Cerebellar nuclear complex (tissue), 1 donor: ENCODE results near the gene HOXB7.

ENCODE experiments used
- DNase-seq, 2 experiments: peaks; one replicate each; lab custom pipeline; 2025; lab: John Stamatoyannopoulos, UW

HOXB7 gene

DNA sequence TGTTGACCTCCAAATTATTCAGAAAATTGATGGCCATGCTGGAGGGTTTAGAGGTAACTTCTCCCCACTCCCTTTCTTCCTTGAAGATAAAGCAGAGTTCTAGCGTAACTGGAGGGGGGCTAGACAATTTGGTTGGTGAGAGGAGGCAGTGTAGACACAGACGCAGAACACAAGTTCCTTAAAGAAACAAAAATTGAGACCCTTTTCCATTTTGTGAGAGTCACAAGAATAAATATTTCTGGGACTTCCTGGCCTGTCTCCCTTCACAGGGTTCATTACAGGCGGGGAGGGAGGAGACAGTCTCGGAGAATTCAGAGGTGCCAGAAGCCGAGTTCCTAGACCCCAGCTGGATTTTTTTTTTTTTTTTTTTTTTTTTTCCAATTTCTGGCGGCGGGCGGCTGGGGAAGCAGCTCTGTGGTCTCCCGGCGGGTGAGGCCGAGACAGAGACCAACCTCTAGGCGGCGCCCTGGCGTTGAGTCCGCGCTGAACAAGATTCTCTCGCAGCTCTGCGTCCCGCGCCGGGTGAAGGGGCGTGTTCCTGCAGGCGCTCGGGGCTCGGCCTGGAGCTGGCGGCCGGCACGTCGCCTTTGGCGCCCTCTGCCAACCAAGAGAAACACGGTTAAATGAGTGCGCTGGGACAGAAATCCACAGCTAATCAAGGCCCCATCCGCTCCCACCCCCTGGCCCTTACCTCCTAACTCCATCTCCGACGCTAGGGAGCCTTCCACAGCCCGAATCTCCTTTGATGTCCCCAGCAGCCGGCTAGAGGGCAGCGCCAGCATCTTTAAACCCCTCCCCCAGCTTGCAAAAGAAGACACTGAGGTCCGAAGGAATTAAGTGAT is 25.6 kb upstream of the HOXB7 start:
- DNase-seq = no peak

GRCh38 chr17:48634493-48635208 is 23.8 kb upstream of the HOXB7 start:
- DNase-seq = no peak

DNA sequence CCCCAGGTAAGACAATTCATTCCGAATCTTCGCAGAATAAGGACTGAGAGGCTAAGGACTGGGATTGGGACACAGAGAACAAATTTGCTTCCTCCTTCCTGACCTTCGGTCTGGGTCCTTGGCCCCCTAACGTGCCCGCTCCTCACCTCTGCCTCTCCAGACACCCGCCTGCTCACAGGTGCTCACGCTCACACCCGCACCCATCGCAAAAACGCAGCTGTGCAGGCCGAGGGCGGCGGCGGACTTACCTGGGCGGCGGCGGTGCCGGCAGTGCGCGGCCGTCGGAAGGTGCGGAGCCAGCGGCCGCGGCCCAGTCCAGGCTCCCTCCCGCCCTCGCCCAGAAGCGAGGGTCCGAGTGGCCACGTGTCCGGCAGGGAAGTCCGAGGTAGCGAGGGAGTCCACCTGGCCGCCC is 22.5 kb upstream of the HOXB7 start:
- DNase-seq = no peak

DNA sequence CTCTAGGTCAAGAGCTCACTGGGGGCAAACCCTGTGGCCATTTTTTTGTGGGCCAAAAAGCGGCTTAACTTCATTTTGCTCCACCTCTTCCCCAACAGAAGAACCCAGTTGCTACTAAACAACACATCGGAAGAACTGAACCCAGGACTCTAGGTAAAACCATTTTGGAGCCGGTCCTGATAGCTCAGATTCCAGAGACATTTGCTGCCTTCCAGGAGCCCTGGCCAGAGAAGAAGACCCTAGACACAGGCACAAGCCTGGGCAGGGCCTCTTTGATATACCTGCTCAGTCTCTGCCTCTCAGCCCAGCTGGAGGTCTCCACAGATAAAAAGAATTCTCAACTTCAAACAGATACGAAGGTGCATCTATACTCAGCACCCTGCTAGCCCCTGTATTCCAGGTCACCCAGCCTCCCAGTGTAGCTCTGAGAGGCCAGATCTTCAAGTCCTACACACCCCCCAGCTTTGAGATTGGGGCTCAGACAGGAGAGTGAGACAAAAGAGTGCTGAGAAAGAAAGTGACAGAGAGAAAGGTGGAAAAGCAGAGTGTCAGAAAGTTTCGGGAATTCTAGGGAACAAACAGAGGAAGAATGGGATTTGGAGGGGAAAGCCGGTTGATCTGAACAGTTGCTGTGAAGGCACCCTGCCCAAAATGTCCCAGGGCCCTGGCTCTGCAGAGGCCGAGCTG is 21.9 kb upstream of the HOXB7 start:
- no peak for DNase-seq

GRCh38 chr17:48631693-48632578 is 21.1 kb upstream of the HOXB7 start:
- DNase-seq = no peak

GRCh38 chr17:48630925-48631692 is 20.3 kb upstream of the HOXB7 start:
- no peak for DNase-seq

DNA sequence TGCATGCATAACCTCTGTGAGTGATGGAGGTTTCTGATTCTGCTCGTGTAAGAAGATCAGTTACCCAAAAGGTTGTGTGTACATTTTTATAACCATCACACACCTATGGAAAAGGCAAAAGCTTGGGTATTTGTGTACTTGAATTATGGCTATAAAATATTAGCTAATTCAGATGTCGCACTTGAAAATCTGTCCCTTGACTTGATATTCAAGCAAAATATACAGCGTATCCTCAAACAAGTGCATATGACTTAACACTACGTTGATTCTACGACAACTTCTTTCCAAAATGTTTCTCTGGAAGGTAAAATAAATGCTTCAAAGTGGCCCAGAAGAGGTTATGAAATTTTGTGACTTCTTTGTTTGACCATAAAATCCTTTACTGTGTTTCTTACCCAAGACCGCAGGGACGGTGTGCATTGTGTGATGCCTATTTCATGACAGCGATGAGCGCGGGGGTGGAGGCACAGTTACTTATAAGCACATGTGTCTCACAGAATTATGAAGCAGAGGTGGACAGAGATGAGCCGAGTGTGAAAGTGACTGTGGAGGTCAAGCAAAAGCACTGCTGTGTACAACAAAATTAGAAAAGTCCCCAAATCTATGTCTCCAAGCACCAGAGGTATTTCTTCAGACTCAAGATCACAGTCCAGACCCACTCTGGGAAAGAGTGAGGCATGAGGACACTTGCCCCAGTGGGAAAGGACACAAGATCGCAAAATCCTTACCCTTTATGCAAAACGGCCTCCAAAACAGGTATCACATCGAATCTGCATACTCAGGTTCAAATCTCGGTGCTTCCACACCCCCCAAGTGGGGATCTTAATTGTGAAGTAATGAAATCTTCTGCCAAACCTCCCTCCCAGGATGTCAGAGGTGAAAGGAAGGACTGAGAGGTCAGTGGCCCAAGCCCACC is 19.4 kb upstream of the HOXB7 start:
- DNase-seq = no peak

DNA sequence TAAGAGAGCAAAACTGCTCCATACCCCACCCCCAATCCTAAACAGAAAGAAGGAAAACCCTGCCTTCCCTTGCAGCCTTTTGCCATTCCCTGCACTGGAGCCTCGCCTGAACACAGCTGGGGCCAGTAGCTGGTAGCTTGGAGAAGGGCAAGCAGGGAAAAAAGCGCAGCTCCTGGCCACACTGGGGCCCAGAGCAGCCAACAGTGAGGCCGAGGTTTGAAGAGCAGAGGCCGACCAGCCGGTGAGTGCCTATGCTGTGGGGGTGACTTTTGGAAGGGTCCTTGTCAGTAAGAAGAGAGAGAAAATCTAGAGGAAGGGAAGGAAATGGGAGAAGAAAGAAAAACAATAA is 18.6 kb upstream of the HOXB7 start:
- DNase-seq = no peak

GRCh38 chr17:48628649-48629410 is 18.0 kb upstream of the HOXB7 start:
- no peak for DNase-seq

DNA sequence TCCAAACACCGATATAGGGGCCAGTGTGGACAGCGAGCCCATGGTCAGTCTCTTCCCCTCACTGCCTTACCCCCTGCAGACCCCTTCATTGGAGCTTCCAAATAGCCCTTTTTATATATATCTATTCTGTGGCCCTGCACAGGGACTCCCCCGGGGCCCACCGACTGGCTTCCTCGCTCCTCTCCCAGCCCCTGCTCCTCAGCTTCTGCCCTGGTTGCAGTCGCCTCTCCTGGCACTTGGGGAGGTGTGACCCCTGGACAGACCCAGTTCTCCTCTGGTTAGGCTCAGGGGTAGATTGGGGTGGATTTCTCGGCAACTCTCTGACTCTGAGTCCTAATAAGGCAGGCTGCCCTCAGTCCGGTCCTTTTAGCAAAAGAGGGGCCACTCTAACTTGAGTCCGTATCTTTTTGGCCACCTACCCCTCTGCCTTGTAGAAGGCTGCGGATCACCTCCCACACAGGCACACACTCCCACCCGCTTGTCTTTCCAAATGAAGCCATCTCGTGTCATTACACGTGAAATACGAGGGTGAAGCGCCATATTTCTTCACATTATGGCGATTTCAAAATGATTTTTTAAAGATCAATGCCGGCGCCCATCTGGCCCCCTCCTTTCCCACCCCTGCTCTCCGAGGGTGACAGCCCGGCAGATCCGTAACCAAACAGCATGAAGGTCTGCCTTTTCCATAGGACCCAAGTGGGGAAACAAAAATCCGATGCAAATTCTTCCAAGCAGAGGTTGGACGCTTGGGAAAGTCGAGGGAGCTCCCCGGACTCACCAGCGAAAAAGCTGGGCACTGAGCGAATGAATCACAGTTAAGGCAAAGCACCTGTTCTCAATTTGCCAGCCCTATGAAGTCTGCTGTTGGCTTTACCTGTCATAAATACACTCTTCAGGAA is 17.1 kb upstream of the HOXB7 start:
- DNase-seq = no peak

- no peak for DNase-seq
Measured at GRCh38 chr17:48627118-48627597, 16.3 kb upstream of the HOXB7 start.

GRCh38 chr17:48626245-48627117 is 15.7 kb upstream of the HOXB7 start, which contains the start of gene HOXB9:
Gene HOXB9 (minus strand): TSS chr17:48626358. CDS start chr17:48626269, 89 bp downstream.
- no peak for DNase-seq

DNA sequence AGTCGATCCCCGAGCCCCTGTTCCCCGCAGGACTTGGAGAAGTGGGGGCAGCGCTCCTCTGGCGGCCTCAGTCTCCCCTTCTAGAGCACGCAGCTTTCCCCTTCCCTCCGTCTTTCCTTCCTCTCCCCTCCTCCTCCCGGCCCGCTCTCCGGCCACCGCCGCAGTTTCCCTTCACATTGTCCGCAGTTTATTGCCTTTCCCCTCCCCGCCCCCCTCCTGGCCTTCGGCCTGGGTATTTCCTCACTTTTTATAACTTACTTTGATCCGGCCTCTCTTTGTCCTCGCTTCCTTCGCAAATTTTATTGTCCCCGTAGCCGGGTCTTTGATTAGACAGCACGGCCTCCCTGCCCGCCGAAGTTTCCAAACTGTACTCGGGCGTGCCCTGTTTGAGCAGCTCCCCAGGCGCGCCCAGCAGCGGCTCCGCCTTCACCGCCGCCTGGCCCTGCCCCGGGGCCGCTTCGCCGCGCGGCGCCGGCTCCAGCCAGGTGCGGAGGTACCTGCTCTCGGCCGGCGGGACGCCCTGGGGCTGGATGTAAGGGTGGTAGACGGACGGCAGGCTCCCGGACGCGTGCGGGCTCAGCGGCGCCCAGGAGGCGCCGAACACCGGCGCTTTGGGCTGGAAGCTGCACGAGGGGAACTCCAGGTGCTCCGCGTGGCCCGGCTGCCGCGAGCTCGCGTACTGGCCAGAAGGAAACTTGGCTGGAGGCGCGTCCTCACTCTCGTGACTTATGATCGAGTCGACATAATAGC is 14.9 kb upstream of the HOXB7 start:
- no peak for DNase-seq

DNA sequence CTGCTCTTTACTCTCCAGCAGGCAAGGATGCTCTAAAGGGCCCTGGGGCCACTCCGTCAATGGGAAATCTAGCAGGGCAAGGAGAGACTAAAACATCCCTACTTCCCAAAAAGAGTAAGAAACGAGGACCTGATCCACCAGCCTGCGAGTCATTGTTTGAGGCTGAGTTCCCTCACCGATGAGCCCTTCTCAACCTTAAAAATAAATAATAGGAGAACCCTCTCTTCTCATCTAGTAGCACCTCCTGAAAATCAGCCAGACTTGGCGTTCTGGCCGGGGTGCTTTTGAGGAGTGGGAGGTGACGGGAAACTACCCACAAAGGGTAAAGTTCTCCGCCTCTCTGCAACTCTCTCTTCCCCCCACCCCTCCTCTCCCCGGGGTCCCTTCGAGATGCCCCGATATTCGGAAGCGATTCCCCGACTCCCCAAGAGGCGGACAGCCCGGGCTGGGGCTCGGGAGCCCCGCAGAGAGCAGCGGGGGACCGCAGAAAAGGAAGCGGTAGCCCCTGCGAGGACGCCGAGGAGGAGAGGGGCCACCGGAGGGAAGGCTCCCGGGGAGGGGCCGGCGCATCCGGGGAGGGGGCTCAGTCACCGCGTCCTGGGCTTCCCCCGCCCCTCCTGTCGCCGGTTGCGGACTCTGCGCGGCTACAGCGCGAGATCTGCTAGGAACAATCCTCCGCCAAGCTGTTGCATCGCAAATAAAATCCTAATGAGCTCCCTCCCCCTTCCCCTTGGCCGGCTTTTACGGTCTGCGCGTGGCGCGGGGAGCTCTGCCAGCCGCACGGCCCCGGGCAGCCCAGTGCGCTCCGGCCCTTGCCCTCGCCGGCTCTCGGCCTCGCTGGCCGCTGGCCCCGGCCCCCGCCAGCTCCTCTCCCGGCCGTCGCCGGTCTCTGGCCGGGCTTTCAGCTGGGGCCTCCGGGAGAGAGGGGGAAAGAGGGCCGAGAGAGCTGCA is 14.0 kb upstream of the HOXB7 start:
- no peak for DNase-seq

DNA sequence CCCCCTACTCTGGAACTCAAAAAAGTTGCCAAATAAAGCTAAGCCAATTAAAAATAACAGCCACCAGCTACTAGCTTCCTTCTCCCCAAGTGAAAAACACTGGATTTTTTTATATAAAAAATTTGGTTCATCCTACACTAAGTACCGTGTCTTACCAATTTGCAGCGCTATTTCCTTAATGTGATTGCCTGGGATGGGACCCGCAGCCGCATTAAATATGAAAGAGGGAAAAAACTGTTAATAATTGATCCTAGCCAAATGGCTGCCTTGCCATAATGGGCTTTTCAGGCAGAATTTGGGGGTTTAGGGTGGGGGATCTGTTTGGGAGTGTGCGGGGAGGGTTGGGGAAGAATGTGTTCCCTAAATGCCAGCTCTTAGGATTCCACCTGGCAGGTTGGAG is 13.3 kb upstream of the HOXB7 start:
- DNase-seq = no peak
